GM23248 (cell line): Measurements from ENCODE around the gene ZMYND11. TPM values are rescaled to one million over a fixed set of nuclear protein-coding genes. Genes with fewer than 3 reads are reported as not detected.

ENCODE experiments used
- DNase-seq: peaks from one replicate; pipeline ENCODE4 v3.0.0-alpha.2; 2015
- H2AFZ ChIP-seq: fragments of 200-600 bp; sonication (generic); 2 replicates; pipeline ENCODE4 v1.6.1; 2016; ENCODE audit warnings: antibody characterized with exemption
- H3F3A ChIP-seq: fragments of 200-600 bp; sonication (generic); 2 replicates; pipeline ENCODE4 v1.6.1; 2016; ENCODE audit warnings: mild to moderate bottlenecking, antibody characterized with exemption, mixed run types; ENCODE audit not compliant: insufficient read depth
- H3K27ac ChIP-seq: fragments of 200-600 bp; sonication (generic); 2 replicates; pipeline ENCODE4 v1.5.1; 2016; ENCODE audit warnings: mild to moderate bottlenecking
- H3K27me3 ChIP-seq: fragments of 200-600 bp; sonication (generic); replicated peaks from 2 replicates; pipeline ENCODE4 v1.6.1; 2016; ENCODE audit warnings: mild to moderate bottlenecking; ENCODE audit not compliant: insufficient read depth
- H3K36me3 ChIP-seq: fragments of 200-600 bp; sonication (generic); 2 replicates; pipeline ENCODE4 v1.6.1; 2016; ENCODE audit warnings: low read depth, mild to moderate bottlenecking
- H3K4me1 ChIP-seq: fragments of 200-600 bp; sonication (generic); 2 replicates; pipeline ENCODE4 v1.6.1; 2016; ENCODE audit warnings: mild to moderate bottlenecking; ENCODE audit not compliant: insufficient read depth
- H3K4me2 ChIP-seq: fragments of 200-600 bp; sonication (generic); one replicate; pipeline ENCODE4 v1.6.1; 2016; ENCODE audit warnings: mild to moderate bottlenecking; ENCODE audit not compliant: unreplicated experiment
- H3K4me3 ChIP-seq: fragments of 200-600 bp; sonication (generic); 2 replicates; pipeline ENCODE4 v1.5.1; 2016; ENCODE audit warnings: mild to moderate bottlenecking
- H3K79me2 ChIP-seq: fragments of 200-600 bp; sonication (generic); 2 replicates; pipeline ENCODE4 v1.6.1; 2016; ENCODE audit warnings: mild to moderate bottlenecking; ENCODE audit not compliant: insufficient read depth
- H3K9ac ChIP-seq: fragments of 200-600 bp; sonication (generic); 2 replicates; pipeline ENCODE4 v1.6.1; 2016; ENCODE audit warnings: mild to moderate bottlenecking
- H3K9me2 ChIP-seq: fragments of 200-600 bp; sonication (generic); 2 replicates; pipeline ENCODE4 v1.6.1; 2016; ENCODE audit warnings: mixed run types, mild to moderate bottlenecking, moderate library complexity; ENCODE audit not compliant: insufficient read depth
- H3K9me3 ChIP-seq: fragments of 200-600 bp; sonication (generic); one replicate; pipeline ENCODE4 v1.6.1; 2017; ENCODE audit warnings: low read depth
- H4K20me1 ChIP-seq: fragments of 200-600 bp; sonication (generic); 2 replicates; pipeline ENCODE4 v1.6.0; 2016; ENCODE audit not compliant: insufficient read depth
- EZH2 ChIP-seq: fragments of 200-600 bp; sonication (generic); IDR thresholded peaks from 2 replicates; pipeline ENCODE4 v1.6.1; 2018; ENCODE audit warnings: antibody characterized with exemption, mild to moderate bottlenecking; ENCODE audit not compliant: insufficient read depth, poor library complexity, severe bottlenecking
- EZH2phosphoT487 ChIP-seq: fragments of 200-600 bp; sonication (generic); IDR thresholded peaks from 2 replicates; pipeline ENCODE4 v1.6.1; 2018; ENCODE audit warnings: antibody characterized with exemption, moderate library complexity, mild to moderate bottlenecking, low read depth; ENCODE audit not compliant: insufficient read depth
- WGBS, 2 experiments: methylation state at CpG; one replicate each; pipeline ENCODE4 v1.1.6; 2015 to 2017; ENCODE audit warnings: low lambda C conversion rate in 2 of 2, low coverage in 1 of 2; ENCODE audit errors: missing lambda C conversion rate in 2 of 2; 5-methylcytosine and 5-hydroxymethylcytosine counted together
- in situ Hi-C: fragments of 300-500 bp; cut with MboI; formaldehyde crosslinking; loops from 2 replicates; pipeline ENCODE4 v1.15.0; 2020
- polyA plus RNA-seq: library from polyadenylated mRNA; unstranded; fragments of >200 nt; fragmentation: Nextera tagmentation; extraction: Ambion mirVana; gene quantifications from 2 replicates; pipeline ENCODE4 v1.2.1, GENCODE V29; 2016
- small RNA-seq: library from RNA; depleted of rRNA; stranded (forward); fragments of <200 nt; gene quantifications from one replicate; pipeline ENCODE3, GENCODE V24; 2014; ENCODE audit warnings: low read depth, low replicate concordance
- total RNA-seq: library from RNA; depleted of rRNA; stranded (reverse); fragments of >200 nt; shearing (Covaris generic); gene quantifications from 2 replicates; pipeline ENCODE4 v1.2.3, GENCODE V29; 2014; rRNA removed

ZMYND11 gene
- total and polyA plus RNA-seq, 2 experiments from 2014 or later = 47.1 to 63.4 TPM

- Histone ChIP-seq H3K4me1 (peaks cover 9% of the 10 kb centered on the region; the same call in 1 of the 2 replicates), H3K4me3 (no peak overlapping the region), H3K36me3 (no peaks in the 10 kb centered on the region), H4K20me1 (no peaks in the 10 kb centered on the region), H3K4me2 (no peak overlapping the region), H2AFZ (no peak overlapping the region), H3K9me2 (no peaks in the 10 kb centered on the region), H3K27ac (no peak overlapping the region), H3K9ac (no peak overlapping the region), H3F3A (peaks cover 15% of the 10 kb centered on the region), H3K27me3 (no peaks in the 10 kb centered on the region), H3K79me2 (no peaks in the 10 kb centered on the region), H3K9me3 (no peaks in the 10 kb centered on the region)
- no peak for TF ChIP-seq EZH2phosphoT487
- no peak for TF ChIP-seq EZH2
- WGBS, 2 experiments = 96 to 97% methylated on average over 9 of the region's 9 CpGs
- in situ Hi-C loops = no loop called here
- DNase-seq = no peak
These were observed 166.3 kb downstream of the ZMYND11 start for GRCh38 chr10:301536-301935.

Small RNA genes within 50 kb of the gene (small RNA-seq; reads per million reads assigned to genes)
- gene RNA5SP297 (not detected), gene RNA5SP298 (0.25 reads per million)

Other genes starting within 250 kb of the ZMYND11 start
- gene TUBB8, start 86.2 kb upstream of the ZMYND11 start, total RNA-seq = not detected in 2 replicates
- not detected in 2 replicates for gene TUBB8, start 86.2 kb upstream of the ZMYND11 start, polyA plus RNA-seq